KBM-7 (cell line): ENCODE data around the gene TLE3.
"Not testable (repeated sequence)": the region's sequence is repeated elsewhere in the genome, so short reads cannot be mapped to it uniquely, and the experiment has no call there.

Experiments used
- DNase-seq: peaks from one replicate; pipeline ENCODE4 v3.0.0-alpha.2; 2015
- in situ Hi-C: fragments of 300-500 bp; cut with MboI; formaldehyde crosslinking; loops from 2 replicates; pipeline ENCODE4 v1.14.3; 2020; ENCODE audit warnings: low sequenced_read_pairs, low pct_unique_long_range_greater_than_20kb, mixed read lengths

The TLE3 gene

DNA sequence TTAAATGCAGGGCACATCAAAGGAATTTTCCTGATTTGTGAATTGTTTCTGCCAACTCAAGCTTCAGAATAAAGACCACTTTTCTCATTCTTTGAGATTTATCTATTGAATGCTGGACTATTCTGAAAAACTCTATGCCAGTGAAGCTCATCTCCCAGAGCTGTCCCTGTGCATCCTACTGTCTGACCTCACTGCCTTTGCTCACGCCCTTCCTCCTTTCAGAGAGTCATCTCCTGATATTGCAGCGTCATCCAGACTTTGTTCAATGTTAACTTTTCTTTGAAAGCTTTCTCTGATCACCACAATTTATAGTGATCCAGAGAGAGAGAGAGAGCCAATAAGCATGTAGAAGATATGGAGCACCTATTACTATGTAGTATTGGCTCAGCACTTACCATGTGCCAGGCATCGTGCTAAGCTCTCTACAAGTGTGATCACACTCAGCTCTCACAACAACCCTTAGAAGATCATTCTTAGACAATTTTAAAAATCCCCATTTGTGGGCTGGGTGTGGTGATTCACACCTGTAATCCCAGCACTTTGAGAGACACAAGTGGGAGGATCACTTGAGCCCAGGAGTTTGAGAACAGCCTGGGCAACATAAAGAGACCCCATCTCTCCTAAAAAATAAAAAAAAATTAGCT is 30.2 kb upstream of the TLE3 start:
- in situ Hi-C loops: no loop called here
- no peak for DNase-seq

DNA sequence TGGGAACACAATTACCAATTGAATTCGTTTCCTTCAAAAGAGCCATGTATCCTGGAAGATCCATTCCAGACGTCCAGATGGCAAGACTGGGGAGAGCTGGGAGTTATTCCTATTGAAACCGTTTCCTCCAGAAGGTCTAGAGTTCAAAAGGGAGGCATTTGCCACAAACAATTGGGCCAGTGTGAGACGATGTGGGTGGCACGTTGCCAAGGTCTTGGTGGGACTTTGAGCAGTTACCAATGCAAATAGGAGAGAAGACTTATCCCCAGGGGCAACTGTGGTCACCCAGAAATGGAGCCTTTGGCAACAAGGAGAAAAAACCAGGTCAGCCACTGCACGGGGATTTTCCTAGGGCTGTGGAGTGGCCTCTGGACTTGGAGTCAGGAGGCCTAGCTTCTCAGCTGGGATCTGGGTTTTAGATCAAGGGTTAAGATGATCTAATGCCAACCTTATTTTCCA is 29.6 kb upstream of the TLE3 start:
- in situ Hi-C loops: no loop called here
- no peak for DNase-seq

DNA sequence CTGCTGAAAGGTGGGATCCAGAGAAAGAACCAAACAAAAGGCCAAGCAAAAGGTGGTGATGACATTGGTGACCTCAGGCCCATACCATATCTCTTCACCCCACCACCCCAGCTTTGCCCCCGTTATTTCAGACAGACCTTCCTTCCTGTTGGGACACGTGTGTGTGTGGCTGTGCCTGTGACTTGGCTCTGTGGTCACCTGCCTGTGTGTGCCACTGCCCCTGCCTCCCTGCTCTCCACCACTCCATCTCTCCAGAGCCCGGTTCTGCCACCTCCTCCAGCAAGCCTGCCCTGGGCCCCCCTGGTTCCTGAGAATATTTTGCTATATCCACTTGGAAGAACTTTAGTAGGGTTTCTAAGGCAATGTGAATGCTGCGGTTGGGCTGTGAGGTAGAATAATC is 28.6 kb upstream of the TLE3 start:
- in situ Hi-C loops: no loop called here
- DNase-seq: no peak

DNA sequence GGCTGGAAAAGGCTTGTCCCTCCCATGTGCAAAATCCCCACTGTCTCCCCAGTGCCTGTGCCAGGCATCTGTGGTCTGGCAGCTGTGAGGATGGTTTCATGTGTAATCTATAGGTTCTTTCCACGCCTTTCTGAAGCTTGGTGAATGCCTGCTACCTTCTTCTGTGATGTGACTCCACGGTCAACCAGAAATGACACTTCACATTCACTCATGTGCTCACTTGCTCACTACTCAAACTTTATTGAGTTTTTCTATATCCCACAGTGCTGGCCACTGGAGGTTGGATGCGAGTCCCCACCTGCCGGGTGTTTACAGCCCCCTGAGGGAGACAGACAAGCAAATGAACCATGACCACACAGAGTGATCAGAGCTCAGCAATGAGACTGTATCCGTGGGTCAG is 27.9 kb upstream of the TLE3 start:
- in situ Hi-C loops: no loop called here
- no peak for DNase-seq

DNA sequence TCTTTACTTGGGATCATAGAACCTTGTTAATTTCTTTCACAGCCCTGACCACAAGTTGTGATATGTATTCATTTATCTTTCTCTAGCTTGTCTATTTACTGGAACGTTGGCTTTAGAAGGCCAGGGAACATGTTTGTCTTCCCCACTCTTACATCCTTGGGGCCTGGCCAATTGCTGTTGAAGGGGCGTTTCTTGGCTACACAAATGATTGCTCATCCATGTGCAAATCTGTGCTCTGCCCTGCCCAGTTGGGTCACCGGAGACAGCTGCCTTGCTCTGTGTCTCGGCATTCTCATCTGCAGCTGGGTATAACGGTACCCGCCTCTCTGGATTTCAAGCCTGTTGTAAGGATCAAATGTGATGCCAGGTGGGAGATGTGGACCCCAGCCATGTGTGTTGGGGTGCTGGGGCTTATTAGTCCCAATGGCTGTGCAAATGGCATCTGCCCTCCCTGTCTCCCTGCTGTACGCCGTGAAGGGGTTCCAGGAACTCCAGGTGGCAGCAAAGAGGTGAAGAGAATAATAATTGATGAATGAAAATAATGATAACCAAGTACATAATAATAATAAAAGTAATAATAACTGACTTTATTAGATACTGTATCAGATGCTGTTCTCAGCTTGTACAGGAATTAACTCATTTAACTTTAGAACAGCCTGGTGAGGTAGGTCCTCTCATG is 24.0 kb upstream of the TLE3 start:
- DNase-seq: no peak
- in situ Hi-C loops: no loop called here

DNA sequence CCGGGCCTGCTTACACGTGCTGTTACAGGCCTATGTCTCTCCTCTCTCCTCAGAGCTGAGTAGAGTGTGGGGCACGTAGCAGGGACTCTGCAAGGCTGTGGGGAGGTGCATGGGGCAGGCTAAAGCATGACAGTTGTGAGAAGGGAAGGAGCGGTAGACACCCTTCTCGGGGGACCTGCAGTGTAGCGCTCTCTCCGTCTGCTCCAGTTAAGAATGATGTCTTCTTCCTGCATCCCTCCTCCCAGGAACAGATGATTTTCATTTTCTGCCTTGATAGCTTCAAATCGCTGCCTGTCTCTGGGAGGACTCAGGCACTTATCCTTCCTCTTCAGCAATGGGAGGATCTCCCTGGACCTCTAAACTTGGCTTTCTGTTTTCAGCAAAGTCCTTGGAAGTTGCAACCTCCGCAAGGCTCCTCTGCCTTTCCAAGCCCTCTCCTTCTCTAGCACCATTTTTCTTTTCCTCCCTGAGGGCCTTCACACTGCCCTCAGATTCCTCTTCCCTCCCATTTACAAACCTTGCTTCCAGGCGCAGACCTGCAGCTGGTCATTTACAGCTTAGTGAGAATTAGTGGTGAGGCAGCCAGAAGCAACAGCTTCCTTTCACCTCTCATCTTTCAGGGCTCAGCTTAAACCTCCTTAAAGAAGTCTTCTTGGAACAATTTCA is 23.4 kb upstream of the TLE3 start:
- in situ Hi-C loops: no loop called here
- no peak for DNase-seq

DNA sequence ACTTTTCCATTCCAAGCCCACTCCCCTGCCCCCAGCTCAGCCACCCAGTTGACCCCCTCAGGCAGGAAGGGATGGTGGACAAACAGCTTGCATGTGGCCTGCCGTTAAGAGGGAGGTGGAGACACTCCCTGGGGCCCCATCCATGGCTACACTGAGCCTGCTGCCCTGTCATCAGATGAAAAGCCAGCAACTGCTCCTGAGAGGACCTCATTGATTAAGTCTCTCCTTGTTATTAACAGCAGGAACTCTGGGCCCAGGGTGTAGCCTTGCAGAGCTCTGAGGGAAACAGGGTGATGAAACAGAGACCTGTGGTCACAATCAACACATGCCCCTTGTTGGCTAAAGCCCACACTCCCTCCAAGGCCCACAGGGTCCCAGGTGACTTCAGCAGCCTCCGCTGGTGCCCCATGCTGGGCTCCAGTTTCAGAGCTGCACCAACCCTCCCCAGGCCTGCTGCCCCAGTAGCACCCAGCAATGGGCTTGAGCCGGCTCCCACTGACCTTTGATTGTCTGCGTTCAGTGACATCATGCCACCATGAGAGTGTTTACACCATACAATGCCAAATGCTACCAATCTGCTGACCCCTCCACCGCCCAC is 22.3 kb upstream of the TLE3 start:
- no peak for DNase-seq
- in situ Hi-C loops: no loop called here

DNA sequence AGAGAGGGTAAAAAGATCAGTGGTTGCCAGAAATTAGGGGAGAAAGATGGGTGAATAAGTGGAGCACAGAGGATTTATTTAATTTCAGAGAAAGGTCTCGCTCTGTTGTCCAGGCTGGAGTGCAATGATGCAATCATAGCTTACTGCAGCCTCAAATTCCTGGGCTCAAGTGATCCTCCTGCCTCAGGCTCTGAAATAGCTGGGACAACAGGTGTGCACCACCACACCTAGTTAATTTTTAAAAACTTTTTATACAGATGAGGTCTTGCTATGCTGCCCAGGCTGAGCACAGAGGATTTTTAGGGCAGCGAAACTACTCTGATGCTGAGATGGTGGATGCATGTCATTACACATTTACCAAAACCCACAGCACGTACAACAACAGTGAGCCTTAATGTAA is 20.9 kb upstream of the TLE3 start:
- in situ Hi-C loops: no loop called here

DNA sequence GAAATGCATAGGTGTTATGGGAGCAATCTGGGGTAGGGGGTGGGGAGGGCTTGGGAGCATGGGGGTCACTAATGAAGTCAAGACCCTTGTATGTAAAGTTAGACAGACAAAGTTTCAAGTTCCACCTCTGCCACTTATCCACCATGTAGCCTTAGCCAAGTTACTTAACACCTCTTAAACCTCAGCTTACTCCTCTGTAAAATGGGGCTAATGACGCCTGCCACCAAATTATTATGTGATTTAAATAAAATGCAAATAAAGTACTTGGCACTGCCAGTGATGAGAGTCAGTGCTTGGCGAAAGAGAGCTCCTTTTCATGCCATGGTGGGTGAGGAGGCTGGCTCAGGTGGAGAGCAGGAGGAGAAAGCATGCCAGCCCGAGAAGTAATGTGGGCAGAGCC is 18.6 kb upstream of the TLE3 start:
- DNase-seq: no peak
- in situ Hi-C loops: no loop called here

More for the DNA sequence above, 20.9 kb upstream of the TLE3 start:
- DNase-seq: no peak

DNA sequence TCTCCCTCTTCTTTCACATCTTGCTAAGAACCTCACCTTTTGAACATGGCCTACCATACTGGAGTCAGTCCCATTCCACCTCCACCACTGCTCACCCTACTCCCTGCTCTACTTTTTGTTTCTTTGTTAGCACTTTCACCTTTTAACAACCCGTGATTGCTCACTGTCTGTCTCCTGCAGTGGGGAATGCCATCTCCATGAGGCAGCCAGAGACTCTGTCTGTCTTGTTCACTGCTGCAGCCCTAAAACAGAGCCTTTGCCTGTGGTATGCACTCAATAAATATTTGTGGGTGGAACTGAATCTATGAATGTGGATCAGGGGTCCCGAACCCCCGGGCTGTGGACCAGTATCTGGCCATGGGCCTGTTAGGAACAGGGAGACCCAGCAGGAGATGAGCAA is 16.5 kb upstream of the TLE3 start:
- in situ Hi-C loops: no loop called here
- DNase-seq: no peak

DNA sequence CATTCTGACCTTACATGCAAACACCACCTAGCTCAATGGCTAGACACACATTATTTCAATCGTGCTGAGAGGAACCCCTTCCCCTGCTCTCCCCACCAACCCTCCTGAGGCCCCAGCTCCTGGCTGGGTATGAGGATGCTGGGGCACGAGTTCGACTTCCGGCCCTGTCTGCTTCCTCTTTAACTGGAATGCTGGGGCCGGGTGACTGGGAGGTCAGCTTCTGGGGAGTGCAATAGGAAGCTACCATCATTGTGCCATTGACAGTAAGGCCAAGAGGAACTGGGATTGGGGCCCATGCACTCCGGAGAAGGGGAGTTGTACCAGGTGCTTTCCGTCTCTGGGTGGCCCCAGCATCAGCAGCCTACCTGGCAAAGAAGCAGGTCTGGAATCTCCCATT is 15.6 kb upstream of the TLE3 start:
- in situ Hi-C loops: no loop called here
- peak; percentile 91 for DNase-seq

DNA sequence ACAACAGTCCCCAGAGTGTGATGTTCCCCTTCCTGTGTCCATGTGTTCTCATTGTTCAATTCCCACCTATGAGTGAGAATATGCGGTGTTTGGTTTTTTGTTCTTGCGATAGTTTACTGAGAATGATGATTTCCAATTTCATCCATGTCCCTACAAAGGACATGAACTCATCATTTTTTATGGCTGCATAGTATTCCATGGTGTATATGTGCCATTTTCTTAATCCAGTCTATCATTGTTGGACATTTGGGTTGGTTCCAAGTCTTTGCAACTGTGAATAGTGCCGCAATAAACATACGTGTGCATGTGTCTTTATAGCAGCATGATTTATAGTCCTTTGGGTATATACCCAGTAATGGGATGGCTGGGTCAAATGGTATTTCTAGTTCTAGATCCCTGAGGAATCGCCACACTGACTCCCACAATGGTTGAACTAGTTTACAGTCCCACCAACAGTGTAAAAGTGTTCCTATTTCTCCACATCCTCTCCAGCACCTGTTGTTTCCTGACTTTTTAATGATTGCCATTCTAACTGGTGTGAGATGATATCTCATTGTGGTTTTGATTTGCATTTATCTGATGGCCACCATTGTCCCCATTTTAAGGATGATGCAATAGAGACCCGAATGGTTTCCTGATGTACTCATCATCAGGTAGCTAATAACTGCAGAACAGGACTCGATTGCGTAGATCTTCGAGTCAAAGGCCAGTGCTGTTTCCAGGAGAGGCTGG is 15.0 kb upstream of the TLE3 start:
- DNase-seq, in situ Hi-C loops: not testable (repeated sequence)

DNA sequence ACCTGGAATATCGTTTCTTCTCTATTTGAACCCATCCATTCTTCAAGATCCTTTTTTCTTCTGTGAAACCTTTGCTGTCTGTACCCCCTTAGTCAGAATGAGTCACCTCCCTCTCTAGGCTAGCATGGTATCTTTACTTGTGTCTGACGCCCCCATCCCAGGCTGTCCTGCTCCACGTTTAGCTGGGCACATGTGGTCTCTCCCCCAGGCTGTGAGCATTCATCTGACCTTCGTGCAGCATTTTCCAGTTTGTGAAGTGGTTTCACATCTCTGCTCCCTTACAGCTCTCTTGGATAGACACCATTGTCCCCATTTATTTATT is 14.3 kb upstream of the TLE3 start:
- no peak for DNase-seq
- in situ Hi-C loops: no loop called here

DNA sequence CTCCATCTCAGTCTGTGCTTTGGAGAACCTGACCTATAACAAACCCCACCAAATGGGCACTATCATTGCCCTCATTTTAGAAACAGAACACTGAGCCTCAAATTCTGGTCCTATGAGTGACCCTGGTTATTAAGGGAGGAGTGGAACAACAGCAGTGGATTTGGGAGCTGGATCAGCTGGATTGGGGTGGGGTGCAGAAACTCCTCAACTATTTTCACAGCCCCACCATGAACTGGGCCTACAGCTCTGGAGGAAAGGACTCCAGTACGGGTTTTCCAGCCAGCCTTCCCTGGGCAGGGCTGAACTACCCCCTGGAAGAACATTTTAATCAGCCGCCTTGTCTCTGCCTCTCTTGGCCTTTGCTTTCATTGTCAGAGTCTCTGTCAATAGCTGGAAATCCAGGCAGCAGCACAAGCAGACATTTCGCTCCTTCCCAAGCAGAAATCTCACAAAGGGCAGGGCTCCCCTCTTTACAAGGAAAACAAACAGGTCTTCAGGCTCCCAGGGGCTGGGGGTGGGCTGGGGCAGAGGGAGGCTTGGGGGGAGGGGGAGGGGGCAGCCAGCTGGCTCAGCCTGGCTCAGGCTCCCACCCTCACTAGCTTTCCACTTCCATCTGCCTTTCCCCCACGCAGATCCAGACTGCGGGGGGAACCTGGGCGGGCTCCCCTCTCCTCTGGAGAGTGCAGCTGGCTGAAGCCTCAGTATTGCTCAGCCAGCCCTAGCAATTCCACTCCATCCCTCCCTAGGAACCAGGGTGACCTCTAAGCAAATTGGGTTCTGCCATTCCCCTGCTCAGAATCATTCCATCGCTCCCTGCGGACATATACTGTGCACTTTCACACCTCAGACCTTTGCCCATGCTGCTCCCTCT is 13.7 kb upstream of the TLE3 start:
- peak; percentile 72 for DNase-seq
- in situ Hi-C loops: no loop called here

DNA sequence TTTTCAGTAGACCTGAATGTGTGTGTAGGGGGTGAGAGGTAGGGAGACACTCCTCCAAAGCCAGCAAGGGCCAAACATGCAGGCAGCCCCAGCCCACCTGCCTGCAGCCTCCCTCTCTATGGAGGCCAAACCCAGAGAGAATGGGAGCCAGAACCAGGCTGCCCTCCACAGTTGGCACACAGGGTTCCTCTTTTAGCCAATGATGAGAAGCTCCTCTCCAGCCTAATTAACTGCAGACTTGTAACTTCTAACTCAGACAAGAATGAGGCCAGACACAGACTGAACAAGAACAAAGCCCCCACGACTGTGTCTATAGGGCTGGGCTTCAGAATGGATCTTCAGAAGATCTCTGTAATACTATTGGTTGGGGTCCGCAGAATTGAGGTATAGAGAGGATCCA is 12.3 kb upstream of the TLE3 start:
- no peak for DNase-seq
- in situ Hi-C loops: no loop called here

DNA sequence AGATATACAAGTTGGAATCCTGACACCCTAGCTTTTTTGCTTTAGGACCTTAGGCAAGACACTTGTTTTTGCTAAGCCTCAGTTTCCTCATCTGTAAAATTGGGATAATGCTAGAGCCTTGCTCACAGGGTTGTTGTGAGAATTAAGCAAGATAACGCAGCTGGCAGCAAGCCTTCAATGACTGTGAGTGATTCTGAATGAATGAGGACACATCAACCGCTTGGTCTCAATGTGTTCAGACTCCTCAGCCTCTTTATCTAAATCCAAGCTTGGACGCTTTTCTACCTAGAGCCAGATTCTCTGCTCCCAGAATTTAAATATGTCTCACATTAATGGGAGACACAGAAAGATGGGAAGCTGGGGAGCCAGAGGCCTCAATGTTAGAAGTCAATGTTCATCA is 11.8 kb upstream of the TLE3 start:
- in situ Hi-C loops: no loop called here
- DNase-seq: no peak

DNA sequence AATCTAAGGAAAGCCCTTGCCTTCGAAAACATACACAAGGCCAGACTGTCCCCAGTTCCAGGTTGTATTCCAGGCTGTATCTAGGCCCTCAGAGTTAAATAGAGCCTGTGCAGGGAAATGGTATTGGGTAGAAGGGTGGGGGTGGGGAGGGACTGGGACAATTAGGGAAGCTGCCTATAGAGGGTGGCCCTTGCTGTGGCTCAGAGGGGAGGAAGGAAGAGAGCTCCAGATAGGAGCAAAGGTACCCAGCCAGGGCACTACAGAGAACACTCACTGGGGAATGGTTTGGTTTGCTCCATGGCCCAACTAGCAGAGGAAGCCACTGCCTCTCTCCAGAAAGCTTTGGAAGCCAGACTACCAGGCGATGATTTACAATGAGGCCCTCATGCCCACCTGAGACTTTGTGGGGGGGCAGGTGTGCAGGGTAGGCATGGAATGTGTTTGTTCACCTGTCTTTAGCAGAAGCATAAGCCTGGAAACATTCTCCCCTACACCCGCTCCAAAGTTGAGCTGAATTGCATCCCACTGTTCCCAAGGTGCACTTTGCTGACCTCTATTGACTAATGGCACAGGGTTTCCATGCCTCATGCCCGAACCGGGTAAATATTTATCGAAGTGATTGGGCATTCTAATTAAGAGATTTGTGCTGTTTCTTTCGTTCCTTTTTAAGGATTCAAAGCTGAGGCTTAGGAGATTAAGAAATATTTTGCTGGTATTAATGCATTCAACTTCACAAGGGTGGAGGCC is 6.3 kb upstream of the TLE3 start:
- in situ Hi-C loops: no loop called here

DNA sequence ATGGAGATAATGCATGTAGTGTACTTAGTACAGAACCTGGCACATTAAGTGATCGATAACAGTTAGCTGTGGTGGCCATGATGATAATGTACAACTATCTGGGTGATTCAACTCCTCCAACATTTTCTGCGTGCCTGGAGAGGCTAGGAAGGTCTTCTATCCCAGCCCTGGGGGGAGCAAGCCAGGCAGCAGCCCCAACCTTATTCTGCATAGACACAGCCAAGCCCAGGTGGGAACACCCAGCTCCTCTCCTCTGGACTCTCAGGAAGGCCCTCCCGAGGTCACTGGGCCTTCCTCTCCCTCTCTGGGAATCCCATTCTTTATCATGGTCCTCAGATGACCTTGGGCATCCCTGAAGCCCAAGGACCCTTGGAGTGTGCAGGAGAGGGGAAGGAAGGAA is 5.1 kb upstream of the TLE3 start:
- no peak for DNase-seq
- in situ Hi-C loops: no loop called here

More for the DNA sequence above, 6.3 kb upstream of the TLE3 start:
- DNase-seq: no peak
